NCI-H345 treated with DMSO at 0.1 percent for 48 hours (cell line): ENCODE results near the gene FIBP.

Source experiments
- DNase-seq: peaks from one replicate; lab custom pipeline; 2025; ENCODE audit not compliant: unreplicated experiment; lab: John Stamatoyannopoulos, UW

The FIBP gene

DNA sequence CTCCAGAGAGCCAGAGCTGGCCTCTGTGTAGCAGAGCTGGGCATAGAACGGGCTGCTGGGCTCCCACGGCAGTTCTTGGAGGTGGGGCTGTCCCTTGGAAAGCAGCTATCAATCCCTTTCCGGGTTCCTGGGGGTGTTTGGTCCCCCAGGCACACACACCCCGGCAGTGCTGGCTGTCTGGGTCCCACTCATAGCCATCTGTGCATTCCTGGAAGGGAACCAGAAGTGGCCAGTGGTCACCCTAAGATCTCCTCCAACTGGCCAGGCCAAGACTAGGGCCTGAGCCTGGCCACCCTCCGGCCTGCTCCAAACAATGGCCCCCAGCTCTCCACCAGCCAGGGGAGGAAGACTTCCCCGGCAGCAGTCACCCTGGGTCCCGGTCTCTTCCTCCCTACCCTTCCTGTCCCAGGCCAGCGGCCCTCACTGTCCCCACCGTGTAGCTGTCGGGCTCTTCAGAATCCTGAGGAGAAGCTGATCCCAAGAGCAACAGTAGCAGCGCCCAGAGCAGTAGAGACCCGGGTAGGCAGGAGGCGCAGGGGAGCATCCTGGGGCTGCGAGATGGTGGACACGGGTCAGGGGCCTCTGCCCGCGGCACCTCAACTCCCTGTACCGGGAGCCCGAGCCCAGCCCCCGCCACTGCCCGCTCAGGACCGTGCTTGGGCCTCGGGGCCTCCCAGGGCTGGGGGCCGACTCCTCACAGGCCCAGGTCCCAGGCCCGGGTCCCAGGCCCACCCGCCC, 16.3 kb downstream of the FIBP start:
- no peak for DNase-seq

DNA sequence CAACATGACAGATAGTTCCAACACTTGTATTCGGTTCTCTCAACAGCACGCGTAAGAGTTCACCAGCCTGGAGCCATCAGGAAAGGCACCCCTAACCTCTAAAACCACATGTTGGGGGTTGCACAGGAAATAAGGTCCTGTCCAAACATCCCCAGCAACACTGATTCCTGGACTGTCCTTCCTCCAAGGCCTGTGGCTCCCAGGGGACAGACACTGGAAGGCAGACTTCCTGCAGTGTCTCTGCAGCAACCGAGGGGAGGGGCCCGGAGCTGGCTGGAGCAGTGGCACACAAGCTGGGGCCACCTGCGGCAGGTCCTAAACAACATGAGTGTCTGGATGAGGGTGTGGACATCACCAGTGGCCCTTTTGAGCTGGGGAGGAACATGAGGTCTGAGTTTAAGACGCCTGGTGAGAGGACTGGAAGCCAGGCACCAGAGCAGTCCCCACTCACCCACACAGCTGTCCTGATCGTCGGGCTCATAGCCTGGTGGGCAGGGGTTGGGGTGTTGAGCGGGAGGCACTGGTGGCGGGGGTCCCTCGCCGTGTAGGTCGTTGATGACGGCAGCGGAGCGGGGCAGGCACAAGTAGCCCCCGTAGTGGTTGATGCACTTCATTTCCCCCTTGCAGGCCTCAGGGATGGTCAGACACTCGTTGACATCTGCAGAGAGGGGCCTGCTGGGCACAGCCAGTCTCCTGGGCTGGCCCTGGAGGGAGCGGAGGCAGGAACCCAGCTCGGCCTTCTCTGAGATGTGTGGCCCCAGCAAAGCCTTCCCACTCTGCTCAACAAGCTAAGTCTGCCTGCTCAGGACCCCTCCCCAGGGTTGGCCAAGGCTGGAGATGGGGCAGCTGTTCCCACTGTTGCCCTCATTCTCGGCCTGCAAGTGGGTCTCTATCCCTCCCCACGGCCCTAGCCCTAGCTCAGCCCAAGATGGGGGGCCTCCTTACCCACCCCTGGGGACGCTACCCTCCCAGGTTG, 17.3 kb downstream of the FIBP start:
- peak; percentile 14 for DNase-seq

DNA sequence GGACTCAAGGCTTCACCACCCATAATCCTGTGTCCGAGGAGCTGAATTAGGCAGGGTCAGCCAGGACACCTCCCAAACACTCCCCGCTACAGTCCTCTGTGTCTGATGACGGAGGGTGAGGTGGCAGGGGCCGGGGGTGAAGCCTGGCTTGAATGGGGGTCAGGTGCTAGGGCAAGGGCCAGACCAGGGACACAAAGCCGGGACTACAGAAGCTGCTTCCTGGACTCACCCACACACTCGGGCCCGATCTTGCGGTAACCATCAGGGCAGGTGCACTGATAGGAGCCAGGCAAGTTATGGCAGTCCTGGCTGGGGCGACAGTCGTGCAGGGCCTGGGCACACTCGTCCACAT, 18.0 kb downstream of the FIBP start:
- no peak for DNase-seq

DNA sequence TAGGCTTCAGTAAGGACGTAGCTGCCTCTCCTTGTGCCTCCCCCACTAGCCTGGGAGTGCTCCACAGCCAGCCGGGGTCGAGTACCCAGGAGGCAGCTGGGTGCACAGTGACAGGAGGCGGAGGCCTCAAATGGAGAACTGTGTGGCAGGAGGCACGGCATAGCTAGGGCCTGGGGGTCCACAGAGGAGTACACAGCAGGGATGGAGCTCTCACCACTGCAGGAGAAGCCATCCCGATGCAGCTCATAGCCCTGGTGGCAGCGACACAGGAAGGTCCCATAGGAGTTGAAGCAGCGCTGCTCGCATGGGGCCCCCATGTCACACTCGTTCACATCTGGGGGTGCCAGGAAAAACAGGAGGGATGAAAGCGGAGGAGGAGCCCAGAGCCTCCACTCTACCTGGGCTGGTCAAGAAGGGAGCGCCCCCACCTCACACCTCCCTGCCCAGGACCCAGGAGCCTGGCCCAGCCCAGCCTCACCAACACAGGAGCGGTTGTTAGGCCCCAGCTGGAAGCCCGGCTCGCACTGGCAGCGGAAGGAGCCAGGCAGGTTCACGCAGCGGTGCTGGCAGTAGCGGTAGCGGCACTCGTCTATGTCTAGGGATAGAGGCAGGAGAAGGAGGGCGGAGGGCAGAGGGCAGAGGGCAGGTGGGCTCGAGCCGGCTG, 18.5 kb downstream of the FIBP start:
- no peak for DNase-seq

DNA sequence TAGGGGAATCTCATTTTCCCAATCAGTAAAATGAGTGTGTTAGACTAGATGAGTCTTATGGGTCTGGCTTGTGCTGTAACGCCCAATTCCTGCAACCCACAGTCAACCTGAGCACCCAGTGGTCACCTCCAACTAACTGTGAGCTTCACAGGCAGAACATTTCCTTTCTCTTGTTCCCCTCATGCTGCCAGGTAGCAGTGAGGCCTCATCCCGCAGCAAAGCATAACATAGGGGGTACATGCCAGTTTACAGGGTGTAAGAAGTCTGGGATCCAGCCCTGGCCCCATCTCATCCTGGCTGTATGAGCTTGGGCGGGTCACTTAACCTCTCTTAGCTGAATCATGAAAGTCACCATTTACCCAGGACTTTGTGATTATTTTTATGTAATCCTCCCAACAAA, 19.4 kb downstream of the FIBP start:
- no peak for DNase-seq

DNA sequence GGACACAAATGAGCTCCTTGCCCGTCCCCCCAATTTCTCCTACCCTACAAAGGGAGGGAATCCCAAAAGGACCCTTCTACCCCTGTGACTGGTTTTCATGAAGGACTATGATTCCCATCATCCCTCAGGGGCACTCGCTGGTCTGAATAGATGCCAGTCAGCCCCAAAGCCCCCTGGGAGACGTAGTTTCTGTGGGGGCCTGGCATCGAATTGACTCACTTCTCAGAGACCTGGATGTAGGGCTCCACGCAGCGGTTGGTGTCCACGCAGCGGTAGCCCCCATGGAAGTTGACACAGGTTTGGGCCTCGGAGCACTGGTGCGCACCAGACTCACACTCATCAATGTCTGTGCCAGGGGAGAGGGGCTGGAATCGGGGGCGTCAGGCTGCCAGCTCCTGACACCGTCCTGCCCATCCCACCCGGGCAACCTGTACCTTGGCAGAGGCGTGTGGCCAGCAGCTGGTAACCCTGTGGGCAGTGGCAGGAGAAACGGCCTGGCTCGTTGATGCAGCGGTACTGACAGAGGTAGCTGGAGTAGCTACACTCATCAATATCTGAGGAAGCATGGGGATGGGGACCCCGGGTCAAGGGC, 20.1 kb downstream of the FIBP start:
- peak; percentile 7 for DNase-seq

DNA sequence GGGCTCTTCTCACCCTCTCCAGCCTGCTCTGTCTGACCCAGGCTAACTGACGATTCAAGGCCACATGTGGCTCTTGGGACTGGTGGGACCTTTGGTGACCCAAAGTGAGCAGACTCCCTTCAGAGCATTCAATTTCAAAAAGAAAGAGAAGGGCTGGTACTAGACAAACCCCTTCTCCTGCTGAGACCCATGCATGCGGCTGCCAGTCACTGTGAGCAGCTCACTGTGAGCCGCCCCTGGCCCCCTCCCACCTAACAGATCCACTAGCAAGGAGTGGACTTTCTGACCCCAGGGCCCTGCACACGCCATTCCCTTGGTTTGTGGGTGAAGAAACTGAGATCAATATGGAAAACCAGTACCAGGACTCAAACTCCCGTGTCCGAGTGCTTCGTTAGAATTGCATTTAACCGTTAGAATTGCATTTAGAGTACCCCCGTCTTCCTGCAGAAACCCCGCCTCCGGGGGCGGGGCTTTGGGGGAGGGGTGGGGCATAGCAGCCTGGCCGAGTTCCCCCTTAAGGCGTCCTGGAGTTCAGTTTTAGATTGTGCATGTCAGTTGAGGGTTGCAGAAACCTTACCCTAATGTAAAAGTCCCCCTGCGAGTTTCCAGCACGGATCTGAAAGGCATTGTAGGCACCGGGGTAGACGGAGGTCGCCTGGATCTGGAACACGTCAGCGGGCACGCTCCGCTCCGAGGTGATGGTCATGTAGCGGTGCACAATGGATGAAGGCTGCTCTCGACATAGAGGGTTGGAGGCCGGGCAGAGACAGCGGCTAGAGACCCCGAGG, 20.8 kb downstream of the FIBP start:
- DNase-seq: no peak

DNA sequence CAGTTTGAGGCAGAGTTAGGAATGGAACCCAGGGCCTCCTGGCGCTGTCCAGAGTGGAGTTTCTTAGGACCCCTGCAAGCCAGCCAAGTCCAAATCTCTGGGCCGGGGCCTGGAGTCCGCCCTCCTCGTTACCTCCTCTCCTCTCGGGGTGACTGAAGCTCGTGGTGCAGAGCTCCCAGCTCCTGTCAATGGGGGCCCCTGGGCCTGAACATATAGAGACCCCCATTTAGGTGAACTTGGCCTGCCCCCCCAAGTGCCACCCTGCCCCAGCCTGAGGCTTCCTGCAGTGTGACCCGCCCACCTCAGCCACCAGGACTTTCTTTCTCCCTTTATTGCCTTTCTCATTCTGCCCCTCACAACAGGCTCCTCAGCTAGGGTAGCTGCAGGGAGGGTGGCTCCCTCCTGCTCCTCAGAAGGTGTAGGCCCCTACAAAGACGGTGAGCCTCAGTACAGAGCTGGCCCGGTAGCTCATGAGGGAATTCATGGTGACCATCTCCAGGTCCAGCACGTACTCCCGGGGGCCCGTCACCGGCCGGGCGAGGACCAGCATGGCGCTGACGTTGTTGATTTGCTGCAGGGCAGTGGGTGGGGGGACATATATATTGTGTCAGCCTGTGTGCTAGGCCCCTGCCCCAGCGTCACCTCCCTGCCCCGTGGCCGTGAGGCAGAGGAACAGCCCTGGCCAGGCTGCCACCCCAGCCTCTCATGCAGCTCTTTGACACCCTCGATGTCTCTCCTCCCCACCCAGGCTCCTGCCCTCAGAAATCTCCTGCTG, 21.6 kb downstream of the FIBP start:
- no peak for DNase-seq

DNA sequence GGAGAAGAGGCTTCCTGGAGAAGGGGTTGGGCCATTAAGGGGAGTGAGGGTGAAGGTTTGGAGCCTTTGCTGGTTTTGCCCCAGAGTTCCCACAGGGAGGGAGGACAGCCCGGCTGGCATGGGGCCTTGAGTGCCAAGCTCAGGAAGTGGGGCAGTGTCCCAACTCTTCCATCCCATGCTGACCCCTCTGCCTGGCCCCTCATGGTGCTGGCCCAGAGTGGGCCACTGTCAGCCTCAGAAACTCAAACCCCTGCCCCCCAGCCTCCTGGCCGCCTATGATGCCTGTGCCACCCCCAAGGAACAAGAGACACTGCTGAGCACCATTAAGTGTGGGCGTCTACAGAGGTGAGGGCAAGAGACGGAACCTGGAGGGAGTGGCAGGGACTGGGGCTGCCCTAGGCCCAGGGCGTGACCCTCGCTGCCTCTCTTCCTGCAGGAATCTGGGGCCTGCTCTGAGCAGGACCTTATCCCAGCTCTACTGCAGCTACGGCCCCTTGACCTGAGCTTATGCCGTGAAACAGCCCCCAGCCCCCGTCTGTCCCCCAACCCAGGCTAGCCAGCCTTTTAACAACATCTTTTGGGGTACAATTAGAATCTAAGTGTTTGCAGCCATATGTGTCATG, 22.6 kb downstream of the FIBP start:
- no peak for DNase-seq

DNA sequence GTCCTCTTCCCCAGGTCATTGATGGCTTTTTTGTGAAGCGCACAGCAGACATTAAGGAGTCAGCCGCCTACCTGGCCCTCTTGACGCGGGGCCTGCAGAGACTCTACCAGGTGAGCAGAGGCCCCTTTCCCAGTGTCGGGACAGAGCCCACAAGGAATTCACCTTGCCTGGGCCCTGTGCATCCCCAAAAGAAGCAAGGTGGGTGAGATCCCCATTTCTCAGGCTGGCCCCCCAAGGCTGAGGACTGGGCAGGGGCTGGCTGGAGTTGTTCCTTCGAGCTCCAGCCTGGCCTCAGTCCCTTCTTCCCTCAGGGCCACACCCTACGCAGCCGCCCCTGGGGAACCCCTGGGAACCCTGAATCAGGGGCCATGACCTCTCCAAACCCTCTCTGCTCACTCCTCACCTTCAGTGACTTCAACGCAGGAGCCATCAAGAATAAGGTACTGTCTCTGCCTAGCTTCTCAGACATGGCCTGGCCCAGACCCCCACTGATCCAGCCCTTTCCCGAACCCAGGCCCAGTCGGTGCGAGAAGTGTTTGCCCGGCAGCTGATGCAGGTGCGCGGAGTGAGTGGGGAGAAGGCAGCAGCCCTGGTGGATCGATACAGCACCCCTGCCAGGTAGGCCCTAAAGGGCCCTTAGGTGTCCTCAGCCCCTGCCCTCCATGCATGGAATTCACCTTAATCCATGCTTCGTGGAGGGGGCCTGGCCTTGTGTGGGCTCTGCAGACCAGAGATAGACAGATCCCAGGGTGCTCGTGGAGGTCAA, 23.4 kb downstream of the FIBP start:
- DNase-seq: no peak

DNA sequence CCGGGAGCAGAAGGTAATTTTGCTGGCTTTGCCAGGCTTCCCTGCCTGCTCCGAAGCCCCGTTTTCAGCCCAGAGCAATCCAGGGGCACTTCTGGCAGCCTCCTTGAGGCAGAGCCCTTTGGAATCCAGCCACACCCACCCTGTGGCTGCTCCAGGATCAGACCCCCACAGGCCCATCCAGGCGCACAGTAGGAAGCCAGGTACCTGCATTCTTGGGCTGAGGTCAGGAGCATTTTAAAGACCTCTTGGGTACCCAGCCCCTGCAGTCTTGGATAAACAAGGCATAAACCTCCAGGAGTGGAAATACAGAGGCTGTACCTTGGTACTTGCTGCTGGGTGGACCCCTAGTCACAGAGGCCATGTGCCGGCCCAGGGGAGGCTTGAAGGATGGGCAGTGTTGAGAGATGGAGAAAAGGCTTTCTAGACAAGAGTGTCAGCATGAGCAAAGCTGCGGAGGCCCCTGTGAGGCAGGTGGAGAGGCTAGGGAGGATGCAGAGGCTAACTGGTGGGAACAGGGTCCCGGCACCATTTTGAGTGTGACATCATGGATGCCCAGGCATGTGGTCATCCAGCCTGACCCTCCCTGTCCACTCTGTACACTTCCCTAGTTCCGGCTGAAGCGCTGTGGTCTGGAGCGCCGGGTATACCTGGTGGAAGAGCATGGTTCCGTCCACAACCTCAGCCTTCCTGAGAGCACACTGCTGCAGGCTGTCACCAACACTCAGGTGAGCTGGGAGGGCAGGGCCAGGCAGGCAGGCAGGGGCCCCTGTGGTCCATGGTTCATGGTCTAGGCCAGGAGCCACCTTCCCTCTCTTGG, 24.2 kb downstream of the FIBP start:
- DNase-seq: no peak

DNA sequence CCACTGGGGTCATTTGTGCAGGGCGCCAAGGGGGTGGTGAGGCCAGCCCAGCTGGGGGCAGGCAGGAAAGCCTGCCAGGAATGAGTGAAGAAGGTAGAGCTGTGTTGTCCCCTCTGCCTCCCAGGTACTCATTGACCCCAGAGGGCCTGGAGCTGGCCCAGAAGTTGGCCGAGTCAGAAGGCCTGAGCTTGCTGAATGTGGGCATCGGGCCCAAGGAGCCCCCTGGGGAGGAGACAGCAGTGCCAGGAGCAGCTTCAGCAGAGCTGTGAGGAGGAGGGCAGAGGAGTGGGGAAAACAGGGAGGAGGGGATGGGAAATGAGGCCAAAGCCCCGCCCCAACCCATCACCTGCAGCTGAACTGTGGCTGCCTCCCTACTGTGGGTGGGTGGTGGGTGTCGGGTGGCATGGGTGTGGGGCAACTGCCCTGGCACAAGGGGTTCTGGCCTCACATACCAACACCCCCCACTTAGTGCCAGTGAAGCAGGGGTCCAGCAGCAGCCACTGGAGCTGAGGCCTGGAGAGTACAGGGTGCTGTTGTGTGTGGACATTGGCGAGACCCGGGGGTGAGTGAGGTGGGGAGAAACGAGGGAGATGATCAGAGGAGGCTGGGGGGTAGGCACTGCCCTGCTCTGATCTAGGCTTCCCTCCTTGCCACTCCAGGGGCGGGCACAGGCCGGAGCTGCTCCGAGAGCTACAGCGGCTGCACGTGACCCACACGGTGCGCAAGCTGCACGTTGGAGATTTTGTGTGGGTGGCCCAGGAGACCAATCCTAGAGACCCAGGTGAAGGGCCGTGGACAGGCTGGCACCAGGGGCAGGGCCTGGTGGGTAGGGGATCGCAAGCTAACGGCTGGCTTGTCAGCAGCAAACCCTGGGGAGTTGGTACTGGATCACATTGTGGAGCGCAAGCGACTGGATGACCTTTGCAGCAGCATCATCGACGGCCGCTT, 25.1 kb downstream of the FIBP start:
- DNase-seq: no peak

DNA sequence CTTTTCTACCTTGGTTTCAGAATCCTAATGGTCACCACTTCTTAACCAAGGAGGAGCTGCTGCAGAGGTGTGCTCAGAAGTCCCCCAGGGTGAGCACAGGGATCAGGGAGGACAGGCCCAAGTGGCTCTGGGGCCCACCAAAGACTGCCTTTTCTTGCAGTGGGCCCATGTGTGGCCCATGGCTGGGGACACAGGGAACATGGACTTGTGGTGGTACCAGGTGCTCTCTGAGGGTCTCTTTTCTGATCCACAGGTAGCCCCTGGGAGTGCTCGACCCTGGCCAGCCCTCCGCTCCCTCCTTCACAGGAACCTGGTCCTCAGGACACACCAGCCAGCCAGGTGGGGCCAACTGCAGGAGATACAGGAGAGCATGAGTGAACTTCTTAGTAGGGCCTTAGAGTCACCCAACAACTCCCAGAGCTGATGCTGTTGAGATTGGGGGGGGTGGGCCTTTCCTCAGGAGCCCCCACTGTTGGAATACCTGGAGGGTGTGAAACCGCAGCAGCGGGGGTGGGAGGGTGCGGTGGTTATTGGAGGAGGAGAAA, 26.0 kb downstream of the FIBP start:
- no peak for DNase-seq

DNA sequence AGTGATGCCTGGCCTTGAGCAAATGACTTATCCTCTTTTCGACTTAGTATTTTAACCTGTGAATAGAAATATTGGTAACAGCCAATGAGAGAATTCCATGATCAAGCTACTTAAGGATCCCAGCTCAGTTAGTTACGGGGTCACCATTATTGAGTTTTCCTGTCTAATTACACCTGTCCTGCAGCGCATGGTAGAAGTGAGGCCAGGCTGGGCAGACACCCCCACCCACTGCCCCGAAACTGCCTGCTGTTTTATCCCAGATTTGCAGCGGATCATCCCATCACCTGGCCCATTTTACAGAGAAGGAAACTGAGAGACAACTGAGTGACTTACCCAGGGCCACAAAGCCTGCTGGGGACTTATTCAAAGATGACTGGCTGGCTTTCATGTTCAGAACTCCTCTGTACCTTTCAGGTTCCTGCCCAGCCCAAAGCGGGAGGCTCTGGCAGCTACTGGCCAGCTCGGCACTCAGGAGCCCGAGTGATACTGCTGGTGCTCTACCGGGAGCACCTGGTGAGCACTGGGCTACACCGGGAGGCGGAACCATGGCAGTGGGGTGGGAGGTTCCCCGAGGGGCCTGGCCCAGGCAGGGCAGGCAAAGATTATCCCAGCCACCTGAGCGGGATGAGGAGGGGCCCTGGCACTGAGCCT, 26.6 kb downstream of the FIBP start:
- DNase-seq: no peak

DNA sequence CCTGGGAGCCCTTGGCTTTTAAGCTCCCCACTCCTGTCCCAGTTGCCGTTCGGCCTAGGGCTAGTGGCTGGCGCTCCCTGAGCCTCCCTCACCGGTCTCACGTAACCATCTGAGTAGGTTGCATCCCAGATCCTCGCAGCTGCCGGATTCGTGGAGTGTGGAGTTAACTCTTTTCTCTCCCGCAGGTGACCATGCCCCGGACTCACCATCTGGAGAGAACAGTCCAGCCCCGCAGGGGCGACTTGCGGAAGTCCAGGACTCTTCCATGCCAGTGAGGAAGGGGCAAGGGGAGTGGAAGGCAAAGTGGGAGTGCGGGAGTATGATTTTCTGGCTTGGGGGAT, 27.1 kb downstream of the FIBP start:
- no peak for DNase-seq
